ENCODE measurements around the gene PXDN.
"Not testable (repeated sequence)": the region's sequence is repeated elsewhere in the genome, so short reads cannot be mapped to it uniquely, and the experiment has no call there.

Gene PXDN

GRCh38 chr2:1777156-1777555 is 32.8 kb upstream of the PXDN start:
- DNase-seq (ENCODE audit: low read depth in 2 of 2), result no peak

DNA sequence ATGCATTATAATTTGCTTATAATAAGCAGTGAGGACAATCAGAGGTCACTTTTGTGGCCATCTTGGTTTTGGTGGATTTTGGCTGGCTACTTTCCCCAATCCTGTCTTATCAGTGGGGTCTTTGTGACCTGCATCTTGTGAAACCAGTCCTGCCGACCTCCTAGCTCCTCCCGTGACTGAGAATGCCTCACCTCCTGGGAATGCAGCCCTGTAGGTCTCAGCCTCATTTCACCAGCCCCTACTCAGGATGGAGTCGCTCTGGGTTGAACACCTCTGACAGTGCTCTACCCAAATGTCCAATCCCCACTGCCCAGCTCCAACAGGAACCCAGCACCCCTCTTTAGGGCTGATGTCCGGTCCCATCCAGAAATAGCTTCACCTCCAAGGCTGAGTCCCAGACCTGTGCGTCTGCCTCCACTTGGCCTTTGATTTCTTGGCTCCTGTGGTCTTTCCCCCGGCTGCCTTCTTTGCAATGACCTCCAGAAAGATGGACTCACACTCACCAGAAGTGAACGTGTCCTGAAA is 31.3 kb upstream of the PXDN start:
- no peak for DNase-seq (ENCODE audit: low read depth in 2 of 2)

DNA sequence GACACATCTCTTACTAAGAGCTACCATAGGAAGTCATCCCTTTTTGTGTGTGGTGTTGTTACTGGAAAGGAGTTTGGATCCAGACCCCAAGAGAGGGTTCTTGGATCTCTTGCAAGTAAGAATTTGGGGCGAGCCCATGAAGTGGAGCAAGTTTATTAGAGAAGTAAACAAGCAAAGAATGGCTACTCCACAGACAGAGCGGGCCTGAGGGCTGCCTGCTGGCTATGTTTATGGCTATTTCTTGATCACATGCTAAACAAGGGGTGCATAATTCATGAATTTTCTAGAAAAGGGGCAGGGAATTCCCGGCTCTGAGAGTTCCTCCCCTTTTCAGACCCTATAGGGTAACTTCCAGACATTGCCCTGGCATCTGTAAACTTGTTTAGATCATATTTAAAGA is 30.6 kb upstream of the PXDN start:
- no peak for DNase-seq (ENCODE audit: low read depth in 2 of 2)

DNA sequence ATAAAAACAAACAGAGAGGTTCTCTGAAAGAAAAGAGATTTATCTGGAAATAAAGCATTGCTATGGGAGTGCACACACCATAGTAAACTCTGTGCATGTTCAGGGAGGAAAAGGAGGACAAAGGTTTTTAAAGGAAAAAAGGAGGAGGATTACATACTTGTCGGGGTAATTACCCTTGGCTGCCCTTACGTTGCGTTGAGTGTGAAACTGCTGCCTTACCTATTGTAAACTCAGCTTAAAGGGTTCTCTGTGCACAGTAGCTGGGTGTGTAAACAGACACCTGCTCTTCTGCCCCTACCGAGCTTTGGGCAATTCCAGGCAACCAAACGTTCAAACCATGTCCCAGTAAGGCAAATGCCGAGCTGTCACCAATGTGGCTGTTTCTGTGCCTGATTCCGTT is 29.6 kb upstream of the PXDN start:
- no peak for DNase-seq (ENCODE audit: low read depth in 2 of 2)

- no peak for DNase-seq (ENCODE audit: low read depth in 2 of 2)
These were observed 28.4 kb upstream of the PXDN start for GRCh38 chr2:1772471-1773267.

- no peak for DNase-seq (ENCODE audit: low read depth in 2 of 2)
These were observed 27.4 kb upstream of the PXDN start for GRCh38 chr2:1771626-1772280.

DNA sequence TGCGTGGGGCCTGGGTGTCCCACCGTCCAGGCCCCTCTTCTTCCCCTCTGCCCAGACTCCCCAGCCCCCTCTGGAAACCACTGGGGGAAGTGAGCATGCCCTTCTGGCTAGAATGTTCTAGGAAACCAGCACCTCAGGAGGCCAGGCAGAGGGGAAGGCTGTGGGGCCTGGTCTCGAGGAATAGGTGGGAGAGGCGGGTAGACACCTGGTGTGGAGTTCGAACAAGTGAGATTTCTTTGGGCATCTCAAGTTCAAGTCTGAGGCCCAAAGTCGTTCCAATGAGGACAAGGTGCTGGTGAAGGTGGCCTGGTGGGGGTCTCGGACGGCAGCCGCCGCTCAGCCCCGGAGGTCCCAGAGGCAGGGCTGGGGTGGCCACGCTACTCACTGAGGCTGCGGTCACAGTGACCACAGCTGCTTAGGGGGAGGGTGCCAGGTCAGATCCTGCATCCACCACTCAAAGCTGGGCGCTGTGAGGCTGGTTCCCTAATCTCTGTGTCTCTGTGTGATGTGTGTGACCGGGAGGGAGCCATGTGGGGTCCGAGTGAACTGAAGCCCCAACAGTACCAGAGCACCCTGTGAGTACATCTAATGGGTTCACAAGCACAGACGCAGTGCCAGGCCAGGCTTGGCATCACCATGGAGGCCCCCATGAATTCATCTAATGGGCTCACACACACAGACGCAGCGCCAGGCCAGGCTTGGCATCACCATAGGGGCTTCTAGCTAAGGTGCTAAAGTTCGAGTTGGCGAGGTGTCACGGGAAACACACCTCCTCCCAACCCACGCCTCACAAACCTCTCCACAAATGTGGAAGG is 26.5 kb upstream of the PXDN start:
- no peak for DNase-seq (ENCODE audit: low read depth in 2 of 2)

- peak in 1 of 2 donors; percentile 37 for DNase-seq (ENCODE audit: low read depth in 2 of 2)
These were observed 25.5 kb upstream of the PXDN start for GRCh38 chr2:1769703-1770422.

DNA sequence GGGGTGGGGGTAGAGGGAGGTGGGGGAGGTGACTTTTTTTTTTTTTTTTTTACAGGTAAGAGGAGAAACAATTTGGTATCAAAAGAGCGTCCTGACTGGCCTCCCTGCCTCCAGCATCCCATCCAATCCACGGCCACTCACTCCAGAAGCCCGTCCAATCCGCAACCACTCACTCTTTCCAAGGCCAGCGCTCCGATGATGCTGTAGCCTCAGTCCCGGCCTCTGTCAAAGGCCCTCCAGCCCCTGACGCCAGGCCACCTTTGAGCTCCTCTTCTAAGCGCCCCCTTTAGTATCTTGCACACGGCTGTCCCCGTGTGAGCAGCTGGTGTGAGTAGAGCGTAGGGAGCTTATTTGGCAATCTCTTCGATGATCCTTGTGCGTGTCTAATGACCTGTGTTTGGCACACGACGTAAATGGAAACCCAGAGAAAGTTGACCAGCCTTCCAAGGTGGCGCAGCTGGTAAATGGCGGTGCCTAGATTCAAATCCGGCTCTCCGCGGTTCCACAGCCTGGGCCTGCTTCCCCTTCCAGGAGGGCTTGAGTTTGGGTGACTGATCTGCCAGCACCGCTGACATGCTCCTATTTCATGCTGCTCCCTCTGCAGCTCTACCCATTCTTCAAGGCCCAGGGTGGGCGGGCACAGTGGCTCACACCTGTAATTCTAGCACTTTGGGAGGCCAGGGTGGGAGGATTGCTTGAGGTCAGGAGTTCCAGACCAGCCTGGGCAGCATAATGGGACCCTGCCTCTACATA is 23.8 kb upstream of the PXDN start:
- DNase-seq (ENCODE audit: low read depth in 2 of 2), result no peak

DNA sequence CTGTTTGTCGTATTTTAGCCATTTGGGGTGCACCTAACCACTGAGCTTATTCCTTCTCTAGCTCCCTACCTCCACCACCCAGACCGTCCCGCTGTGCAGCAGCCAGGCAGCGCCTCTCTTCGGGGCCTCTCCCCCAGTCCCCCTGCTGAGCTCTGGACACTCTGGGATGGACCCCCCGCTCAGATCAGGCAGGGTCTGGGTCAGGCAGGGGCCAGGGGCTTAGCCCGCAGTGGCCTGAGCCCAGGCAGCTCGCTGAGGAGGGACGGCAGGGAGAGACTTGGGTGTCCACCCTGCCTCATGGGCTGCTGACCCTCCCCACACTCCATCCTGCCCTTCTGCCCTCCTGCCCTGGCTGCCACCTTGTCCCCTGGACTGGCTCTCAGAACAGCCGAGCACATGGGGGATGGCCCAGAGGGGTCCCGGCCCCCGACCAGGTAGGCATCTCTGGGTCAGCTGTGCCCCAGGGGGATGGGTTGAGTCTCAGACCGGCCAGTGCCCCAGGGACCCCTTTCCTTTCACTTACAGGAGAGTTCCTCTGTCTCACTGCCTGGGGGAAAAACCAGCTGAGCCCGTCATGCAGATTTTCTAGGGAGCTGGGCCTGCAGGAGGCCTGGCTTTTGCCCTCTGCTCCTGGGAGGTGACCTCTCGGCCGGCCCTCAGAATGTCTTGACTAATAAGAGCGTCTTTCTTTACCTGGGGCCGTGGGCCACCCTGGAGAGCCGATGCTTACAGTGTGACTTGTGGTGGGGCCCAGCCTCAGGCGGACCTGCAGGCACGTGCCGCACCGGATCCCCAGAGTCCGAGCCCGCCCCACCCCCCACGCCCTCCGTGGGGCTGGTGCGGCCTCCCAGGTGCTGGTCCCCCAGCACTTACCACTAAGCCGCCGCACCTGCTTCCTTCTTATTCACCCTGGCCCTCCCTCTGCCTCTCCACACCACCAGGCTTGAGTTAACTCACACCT is 22.8 kb upstream of the PXDN start:
- DNase-seq (ENCODE audit: low read depth in 2 of 2), result no peak

- no peak for DNase-seq (ENCODE audit: low read depth in 2 of 2)
These were observed 22.1 kb upstream of the PXDN start for GRCh38 chr2:1766425-1766824.

- DNase-seq (ENCODE audit: low read depth in 2 of 2), result not testable (repeated sequence)
These were observed 20.9 kb upstream of the PXDN start for GRCh38 chr2:1765201-1765600.

DNA sequence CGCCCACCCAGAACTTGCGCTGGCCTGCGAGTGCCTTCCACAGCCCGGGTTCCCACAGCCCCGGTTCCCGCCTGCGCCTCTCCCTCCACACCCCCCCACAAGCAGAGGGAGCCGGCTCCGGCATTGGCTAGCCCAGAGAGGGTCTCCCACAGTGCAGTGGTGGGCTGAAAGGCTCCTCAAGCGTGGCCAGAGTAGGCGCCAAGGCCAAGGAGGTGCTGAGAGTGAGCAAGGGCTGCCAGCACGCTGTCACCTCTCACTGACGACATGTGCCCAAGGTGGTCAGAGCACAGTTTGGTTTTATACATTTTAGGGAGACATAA is 15.3 kb upstream of the PXDN start:
- no peak for DNase-seq (ENCODE audit: low read depth in 2 of 2)

DNA sequence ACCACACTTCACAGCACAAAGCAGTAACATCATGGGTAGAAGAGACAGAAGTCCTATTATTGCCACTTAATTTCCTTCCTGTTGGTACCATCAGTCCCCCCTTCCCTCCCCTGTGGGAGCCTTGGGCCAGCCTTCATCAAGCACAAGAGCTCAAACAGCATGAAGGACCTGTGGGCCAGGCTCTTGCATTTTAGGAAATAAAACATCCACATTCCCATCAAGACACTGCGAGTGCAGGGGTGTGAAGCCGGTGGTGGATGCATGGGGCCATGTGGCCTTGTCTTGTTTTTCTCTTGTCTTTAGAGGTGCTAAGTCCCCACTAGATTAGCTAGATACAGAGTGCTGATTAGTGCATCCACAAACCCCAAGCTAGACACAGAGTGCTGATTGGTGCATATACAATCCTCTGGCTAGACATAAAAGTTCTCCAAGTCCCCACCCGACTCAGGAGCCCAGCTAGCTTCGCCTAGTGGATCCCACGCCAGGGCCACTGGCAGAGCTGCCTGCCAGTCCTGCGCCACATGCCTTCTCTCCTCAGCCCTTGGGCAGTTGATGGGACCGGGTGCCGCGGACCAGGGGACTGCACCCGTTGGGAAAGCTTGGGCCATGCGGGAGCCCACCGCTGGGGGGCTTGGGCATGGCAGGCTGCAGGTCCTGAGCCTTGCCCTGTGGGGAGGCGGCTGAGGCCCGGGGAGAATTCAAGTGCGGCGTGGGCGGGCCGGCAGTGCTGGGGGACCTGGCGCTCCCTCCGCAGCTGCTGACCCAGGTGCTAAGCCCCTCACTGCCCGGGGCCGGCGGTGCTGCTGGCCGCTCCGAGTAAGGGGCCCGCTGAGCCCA is 14.7 kb upstream of the PXDN start:
- no peak for DNase-seq (ENCODE audit: low read depth in 2 of 2)

GRCh38 chr2:1758171-1758570 is 13.9 kb upstream of the PXDN start:
- no peak for DNase-seq (ENCODE audit: low read depth in 2 of 2)

- no peak for DNase-seq (ENCODE audit: low read depth in 2 of 2)
These were observed 13.3 kb upstream of the PXDN start for GRCh38 chr2:1757567-1757966.

DNA sequence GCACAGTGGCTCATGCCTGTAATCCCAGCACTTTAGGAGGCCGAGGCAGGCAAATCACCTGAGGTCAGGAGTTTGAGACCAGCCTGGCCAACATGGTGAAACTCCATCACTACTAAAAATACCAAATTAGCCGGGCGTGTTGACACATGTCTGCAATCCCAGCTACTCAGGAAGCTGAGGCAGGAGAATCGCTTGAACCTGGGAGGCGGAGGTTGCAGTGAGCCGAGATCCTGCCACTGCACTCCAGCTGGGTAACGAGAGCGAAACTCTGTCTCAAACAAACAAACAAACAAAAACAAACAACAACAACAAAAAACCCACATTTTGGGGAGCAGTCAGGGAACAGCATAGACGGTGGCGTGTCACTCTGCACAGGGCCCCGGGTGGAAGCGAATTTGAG is 12.8 kb upstream of the PXDN start:
- DNase-seq (ENCODE audit: low read depth in 2 of 2), result not testable (repeated sequence)

DNA sequence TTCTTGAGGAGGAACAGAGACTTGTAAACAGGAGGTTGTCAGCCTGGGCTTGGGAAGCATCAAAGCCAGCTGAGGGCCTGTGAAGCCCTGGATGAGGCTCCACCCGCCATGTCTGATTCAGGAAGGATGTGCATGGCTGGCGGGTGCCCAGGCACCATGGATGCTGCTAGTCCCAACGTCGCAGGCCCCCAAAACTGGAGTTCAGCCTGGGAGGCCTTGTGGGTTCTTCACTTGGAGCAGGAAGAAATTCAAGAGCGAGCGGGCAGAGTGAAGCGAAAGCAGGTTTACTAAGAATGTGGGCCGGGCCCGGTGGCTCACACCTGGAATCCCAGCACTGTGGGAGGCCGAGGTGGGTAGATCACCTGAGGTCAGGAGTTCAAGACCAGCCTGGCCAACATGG is 12.1 kb upstream of the PXDN start:
- no peak for DNase-seq (ENCODE audit: low read depth in 2 of 2)
